GM21723 (cell line): ENCODE measurements around the gene GDPGP1.
"Not testable (repeated sequence)": the region's sequence is repeated elsewhere in the genome, so short reads cannot be mapped to it uniquely, and the experiment has no call there.

Source experiments
- ATAC-seq: cut with Tn5 transposase; IDR thresholded peaks from one replicate; pipeline ENCODE4 v1.9.1; 2021; ENCODE audit warnings: mild to moderate bottlenecking, moderate library complexity; ENCODE audit not compliant: unreplicated experiment

GDPGP1 gene

DNA sequence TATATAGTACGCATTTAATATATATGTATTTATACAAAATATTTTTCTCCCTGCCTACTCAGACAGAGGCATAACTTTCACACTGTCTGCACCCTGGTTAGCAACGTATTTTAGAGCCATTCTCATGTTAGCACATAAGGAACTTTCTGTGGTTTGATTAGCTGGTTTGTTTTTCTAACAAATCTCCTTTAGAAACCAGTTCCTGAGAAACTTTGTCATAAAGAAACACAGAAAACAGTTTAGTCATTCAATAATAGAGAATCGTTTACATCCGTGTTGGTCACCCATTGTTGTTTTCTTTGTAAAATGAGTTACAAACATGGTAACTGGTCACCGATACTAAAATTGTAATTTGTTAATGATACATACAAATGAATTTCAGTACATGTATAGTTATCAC lies 25.5 kb downstream of the GDPGP1 start:
- peak; percentile 85 for ATAC-seq

DNA sequence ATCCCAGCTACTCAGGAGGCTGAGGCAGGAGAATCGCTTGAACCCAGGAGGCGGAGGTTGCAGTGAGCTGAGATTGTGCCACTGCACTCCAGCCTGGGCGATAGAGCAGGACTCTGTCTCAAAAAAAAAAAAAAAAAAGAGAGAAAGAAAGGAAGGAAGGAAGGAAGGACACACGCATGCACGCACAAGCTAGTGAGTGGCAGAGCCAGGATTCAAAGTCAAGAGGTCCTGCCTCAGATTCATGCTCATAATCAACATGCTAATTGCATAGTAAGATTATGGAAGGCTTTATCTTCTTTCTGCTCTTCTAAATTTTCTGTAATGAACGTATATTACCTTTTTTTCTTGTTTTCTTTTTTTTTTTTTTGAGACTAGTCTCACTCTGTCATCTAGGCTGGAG lies 26.7 kb downstream of the GDPGP1 start:
- not testable (repeated sequence) for ATAC-seq

GRCh38 chr15:90261811-90262210 lies 27.8 kb downstream of the GDPGP1 start:
- no peak for ATAC-seq

- ATAC-seq, result no peak
Measured at GRCh38 chr15:90262426-90262825, 28.4 kb downstream of the GDPGP1 start.

DNA sequence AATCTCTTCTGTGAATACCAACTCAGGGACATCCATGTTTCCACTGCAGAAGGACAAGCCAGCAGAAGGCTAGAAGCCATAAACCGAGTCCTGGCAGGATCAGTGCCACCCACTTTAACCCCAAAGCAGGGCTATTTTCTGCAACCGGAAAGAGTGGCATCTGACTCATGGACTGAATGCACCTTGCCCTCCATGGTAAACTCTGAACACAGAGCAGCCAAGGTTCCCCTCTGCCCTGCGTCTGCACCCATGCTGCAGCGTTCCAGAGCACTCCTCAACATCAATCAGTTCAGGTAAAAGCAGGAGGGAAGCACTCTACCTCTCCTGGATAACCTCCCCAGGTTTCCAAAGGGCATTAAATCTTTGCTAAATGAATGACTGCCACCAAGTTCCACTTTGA lies 30.7 kb downstream of the GDPGP1 start:
- no peak for ATAC-seq

DNA sequence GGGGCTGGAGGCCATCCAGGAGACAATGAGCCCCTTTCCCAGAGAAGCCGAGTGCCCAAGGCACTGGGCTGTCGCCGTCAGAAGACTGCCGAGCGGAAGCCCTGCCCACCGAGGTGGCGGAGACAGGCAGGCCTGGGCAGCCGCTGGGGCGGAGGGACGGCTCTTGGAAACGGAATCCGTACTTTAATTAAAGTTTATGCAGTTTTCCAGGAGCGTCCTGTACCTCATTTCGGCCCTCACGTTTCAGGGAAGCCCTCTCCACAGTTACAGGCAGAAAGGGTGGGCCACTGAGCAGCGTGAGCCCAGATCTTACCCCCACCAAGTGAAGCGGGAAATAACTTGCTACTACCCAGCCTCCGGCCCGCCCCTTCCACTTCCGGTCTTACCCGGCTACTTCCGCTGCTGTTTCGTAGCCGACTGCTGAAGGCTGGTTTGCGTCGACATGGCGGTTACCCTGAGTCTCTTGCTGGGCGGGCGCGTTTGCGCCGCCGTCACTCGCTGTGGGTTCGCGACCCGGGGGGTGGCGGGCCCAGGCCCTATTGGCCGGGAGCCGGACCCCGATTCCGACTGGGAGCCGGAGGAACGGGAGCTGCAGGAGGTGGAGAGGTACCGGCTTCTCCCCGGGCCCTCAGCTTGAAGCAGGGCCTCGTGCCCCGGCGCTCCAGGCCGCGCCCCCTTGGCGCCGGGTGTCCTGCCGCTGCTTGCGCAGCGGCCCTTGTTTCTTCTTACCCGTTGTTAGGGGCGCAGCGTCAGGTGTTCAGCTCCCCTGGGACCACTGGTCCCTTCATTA lies 31.5 kb downstream of the GDPGP1 start, which contains the start of gene NGRN:
Gene NGRN (plus strand): TSS at position 402 of the 790 bp plus-strand sequence. CDS start 41 bp downstream, at position 443.
- ATAC-seq, result peak; percentile 93

- ATAC-seq, result peak; percentile 17
Measured at GRCh38 chr15:90266061-90266431, 32.0 kb downstream of the GDPGP1 start.

GRCh38 chr15:90266485-90266884 lies 32.5 kb downstream of the GDPGP1 start:
- no peak for ATAC-seq

- ATAC-seq, result no peak
Measured at GRCh38 chr15:90268415-90268814, 34.4 kb downstream of the GDPGP1 start.

GRCh38 chr15:90270502-90271150 lies 36.6 kb downstream of the GDPGP1 start:
- ATAC-seq, result no peak

DNA sequence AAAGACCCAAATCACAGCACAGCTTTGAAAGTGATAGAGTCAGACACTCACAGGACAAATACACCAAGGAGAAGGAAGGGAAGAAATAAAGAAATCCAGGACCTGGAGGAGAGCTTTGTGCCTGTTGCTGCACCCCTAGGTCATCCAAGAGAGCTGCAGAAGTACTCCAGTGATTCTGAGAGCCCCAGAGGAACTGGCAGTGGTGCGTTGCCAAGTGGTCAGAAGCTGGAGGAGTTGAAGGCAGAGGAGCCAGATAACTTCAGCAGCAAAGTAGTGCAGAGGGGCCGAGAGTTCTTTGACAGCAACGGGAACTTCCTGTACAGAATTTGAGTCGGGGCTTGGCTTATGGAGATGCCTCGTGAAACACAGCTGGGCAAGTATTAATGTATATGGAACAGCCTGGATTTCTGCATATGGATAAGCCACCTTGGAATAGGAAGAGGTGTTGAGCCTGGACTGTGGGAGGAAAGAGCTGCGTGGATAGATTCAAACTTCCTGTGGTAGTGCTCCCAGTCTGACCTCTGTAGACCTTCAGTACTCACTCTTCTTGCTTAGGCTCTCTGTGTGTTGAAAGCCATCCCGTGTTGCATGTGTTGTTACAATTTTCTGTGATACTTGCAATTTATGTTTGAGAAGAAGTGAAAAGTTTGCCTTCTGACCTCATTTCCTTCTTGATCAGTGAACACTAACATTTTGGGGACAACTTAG lies 37.6 kb downstream of the GDPGP1 start:
- no peak for ATAC-seq

DNA sequence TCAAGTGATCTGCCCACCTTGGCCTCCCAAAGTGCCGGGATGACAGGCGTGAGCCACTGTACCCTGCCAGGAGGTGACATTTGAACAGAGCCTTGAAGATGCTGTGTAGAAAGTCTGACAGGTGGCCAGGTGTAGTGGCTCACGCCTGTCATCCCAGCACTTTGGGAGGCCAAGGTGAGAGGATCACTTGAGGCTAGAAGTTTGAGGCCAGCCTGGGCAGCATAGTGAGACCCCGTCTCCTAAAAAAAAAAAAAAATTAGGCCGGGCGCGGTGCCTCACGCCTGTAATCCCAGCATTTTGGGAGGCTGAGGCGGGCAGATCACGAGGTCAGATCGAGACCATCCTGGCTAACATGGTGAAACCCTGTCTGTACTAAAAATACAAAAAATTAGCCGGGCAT lies 44.5 kb downstream of the GDPGP1 start:
- not testable (repeated sequence) for ATAC-seq

- not testable (repeated sequence) for ATAC-seq
Measured at GRCh38 chr15:90280743-90281142, 46.7 kb downstream of the GDPGP1 start.

DNA sequence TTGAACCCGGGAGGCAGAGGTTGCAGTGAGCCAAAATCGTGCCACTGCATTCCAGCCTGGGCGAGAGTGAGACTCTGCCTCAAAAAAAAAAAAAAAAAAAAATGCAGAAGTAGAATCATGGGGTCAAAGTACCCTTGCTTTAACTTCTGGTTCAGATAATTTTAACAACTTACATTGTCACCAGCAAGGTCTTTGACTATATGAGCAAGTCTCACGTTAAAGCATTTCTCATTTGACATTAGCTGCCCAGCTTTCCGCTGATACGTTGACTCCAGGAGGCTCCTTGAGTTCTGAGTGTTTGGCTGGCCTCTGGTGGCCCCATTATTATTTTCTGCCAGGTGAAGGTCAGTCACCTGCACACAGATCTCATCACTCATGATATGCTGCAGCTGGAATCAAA lies 47.6 kb downstream of the GDPGP1 start:
- ATAC-seq, result not testable (repeated sequence)

DNA sequence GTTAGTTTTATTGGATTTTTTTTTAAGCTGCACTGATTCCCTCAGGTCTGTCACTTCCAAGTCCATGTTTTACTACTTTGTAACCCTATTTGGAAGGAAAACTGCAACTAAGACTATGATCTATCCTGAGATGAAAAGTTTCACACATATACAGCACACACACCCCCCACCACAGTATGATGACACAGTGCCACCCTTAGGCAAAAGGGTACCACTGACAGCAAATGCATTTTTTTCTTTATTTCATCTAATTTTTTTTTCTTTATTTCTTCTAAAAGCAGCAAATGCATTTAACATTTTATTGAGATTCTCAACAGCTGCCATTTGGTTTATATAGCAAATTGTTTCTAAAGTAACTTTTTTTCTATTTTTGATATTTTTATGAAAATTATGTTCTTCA lies 52.7 kb downstream of the GDPGP1 start:
- no peak for ATAC-seq

DNA sequence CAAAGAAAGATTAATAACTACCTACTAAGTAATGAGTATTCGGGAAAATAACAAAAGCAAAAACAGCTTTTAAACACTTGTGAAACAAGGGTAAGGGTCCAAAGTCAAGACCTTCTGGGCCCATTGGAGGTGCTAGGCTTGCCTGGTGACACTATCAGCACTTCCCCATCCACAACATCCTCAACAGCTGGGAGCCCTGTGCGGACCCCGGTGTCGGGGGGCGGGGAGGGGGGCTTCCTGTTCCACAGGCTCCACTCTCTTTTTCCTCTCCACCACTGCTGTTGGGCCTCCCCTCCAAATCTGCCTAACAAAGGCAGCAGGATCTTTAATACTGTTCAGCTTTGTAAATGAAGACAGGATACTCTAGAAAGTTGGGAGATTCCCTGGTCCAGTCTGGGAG lies 53.1 kb downstream of the GDPGP1 start:
- ATAC-seq, result no peak

GRCh38 chr15:90287946-90288345 lies 53.9 kb downstream of the GDPGP1 start:
- no peak for ATAC-seq

- ATAC-seq, result no peak
Measured at GRCh38 chr15:90291679-90292356, 57.8 kb downstream of the GDPGP1 start.

DNA sequence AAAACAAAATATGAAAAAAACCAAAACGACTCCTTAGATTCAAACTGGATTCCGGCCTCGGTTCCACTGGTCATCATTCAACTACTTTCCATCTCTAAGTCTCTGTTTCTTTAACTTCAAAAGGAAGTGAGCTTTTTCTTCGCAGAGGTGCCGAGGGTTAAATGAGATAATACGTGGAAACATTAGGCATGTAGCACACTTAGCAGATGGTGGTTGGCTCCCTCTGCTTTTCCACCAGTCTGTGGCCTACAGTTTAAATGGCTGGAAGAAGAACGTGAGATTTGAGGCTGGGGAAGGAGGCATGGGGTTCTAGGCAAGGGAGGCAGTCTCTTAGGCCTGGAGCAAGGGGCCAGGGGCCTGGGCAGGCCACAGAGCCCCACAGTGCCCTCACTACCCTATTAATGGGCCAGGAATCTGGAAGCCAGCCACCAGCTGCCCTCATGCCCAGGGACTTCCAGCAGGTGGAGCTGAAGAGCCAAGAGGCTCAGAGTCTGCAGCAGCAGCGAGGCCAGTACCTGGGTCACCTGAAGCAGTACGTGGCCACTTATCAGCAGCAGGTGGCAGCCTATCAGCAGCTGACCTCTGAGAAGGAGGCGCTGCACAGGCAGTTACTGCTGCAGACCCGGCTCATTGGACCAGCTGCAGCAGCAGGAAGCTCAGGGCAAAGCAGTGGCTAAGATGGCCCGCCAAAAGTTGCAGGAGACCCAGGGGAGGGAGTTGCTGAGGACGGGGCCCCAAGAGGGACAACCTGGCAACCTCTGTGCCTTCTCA lies 59.2 kb downstream of the GDPGP1 start:
- ATAC-seq, result not testable (repeated sequence)

GRCh38 chr15:90294159-90294558 lies 60.1 kb downstream of the GDPGP1 start:
- ATAC-seq, result no peak
